SK-N-SH treated with all-trans-retinoic acid at 6 μM for 48 hours (cell line): ENCODE results near the gene CDK11A.
"Not testable (repeated sequence)": the region's sequence is repeated elsewhere in the genome, so short reads cannot be mapped to it uniquely, and the experiment has no call there.

Source experiments
- ARNTL ChIP-seq: fragments of 450-650 bp; formaldehyde crosslinking; IDR thresholded peaks from 2 replicates; pipeline ENCODE4 v1.5.0; 2020; ENCODE audit warnings: low read depth, mild to moderate bottlenecking, moderate library complexity, borderline replicate concordance
- CSDC2 ChIP-seq: fragments of 250-450 bp; sonication (Bioruptor Pico); IDR thresholded peaks from 2 replicates; pipeline ENCODE4 v1.5.0; 2020; ENCODE audit warnings: mild to moderate bottlenecking, moderate library complexity
- PATZ1 ChIP-seq: fragments of 250-450 bp; sonication (Bioruptor Pico); IDR thresholded peaks from 2 replicates; pipeline ENCODE4 v1.8.0; 2020; ENCODE audit warnings: mild to moderate bottlenecking, moderate library complexity, borderline replicate concordance
- PPARA ChIP-seq: fragments of 250-450 bp; sonication (Bioruptor Pico); IDR thresholded peaks from 2 replicates; pipeline ENCODE4 v1.5.0; 2020; ENCODE audit warnings: mild to moderate bottlenecking, borderline replicate concordance
- TCF4 ChIP-seq: fragments of 250-450 bp; sonication (Bioruptor Pico); IDR thresholded peaks from 2 replicates; pipeline ENCODE4 v1.8.0; 2021; ENCODE audit warnings: mild to moderate bottlenecking, moderate library complexity, borderline replicate concordance
- ZC3H10 ChIP-seq: fragments of 250-450 bp; sonication (Bioruptor Pico); IDR thresholded peaks from 2 replicates; pipeline ENCODE4 v1.5.1; 2021; ENCODE audit warnings: mild to moderate bottlenecking, moderate library complexity
- ZNF8 ChIP-seq: fragments of 450-650 bp; formaldehyde crosslinking; IDR thresholded peaks from 2 replicates; pipeline ENCODE4 v1.5.0; 2020; ENCODE audit warnings: mild to moderate bottlenecking, moderate library complexity
- TF ChIP-seq, protein P1 (sequence below): fragments of 250-450 bp; sonication (Bioruptor Pico); IDR thresholded peaks from 2 replicates; pipeline ENCODE4 v1.8.0; 2021; ENCODE audit warnings: low read depth, mild to moderate bottlenecking, moderate library complexity, borderline replicate concordance

DNA sequence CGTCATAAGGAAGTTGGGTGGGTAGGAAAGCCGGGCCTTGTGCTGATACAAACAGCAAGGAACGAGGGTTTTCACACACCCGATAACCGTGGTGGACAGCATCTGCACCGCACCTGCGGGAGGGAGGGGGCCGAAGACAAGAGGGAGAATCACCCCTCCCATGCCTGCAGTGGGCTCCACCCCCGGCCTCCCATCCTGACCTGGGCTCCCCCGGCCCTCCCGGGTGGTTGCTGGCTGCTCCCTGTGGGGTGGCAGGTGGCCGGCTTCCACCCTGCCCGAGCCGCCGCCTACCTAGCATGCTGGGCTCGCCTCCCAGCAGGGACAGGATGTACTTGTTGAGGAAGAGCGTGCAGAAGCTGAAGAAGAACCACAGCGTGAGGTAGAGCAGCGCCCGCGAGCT, 48.1 kb downstream of the CDK11A start:
- TF ChIP-seq PPARA; ZNF8 (CRISPR knock-in tag); PATZ1 (CRISPR knock-in tag); ARNTL (CRISPR knock-in tag); TCF4 (CRISPR knock-in tag); CSDC2; ZC3H10 (CRISPR knock-in tag): not testable (repeated sequence)
- TF ChIP-seq, protein P1, sequence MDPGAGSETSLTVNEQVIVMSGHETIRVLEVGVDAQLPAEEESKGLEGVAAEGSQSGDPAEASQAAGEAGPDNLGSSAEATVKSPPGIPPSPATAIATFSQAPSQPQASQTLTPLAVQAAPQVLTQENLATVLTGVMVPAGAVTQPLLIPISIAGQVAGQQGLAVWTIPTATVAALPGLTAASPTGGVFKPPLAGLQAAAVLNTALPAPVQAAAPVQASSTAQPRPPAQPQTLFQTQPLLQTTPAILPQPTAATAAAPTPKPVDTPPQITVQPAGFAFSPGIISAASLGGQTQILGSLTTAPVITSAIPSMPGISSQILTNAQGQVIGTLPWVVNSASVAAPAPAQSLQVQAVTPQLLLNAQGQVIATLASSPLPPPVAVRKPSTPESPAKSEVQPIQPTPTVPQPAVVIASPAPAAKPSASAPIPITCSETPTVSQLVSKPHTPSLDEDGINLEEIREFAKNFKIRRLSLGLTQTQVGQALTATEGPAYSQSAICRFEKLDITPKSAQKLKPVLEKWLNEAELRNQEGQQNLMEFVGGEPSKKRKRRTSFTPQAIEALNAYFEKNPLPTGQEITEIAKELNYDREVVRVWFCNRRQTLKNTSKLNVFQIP (CRISPR knock-in tag), result not testable (repeated sequence)
